Activated gamma-delta T cell (primary cell): ENCODE results near the gene KCNQ5.
"Not testable (repeated sequence)": the region's sequence is repeated elsewhere in the genome, so short reads cannot be mapped to it uniquely, and the experiment has no call there.

ENCODE experiments used
- DNase-seq: peaks from one replicate; lab custom pipeline; 2025; lab: John Stamatoyannopoulos, UW

Gene KCNQ5

GRCh38 chr6:73180076-73180738 lies 558.3 kb downstream of the KCNQ5 start:
- no peak for DNase-seq

- DNase-seq = no peak
Observed at GRCh38 chr6:73180763-73181619, 559.1 kb downstream of the KCNQ5 start.

- no peak for DNase-seq
Observed at GRCh38 chr6:73182021-73182607, 560.2 kb downstream of the KCNQ5 start.

GRCh38 chr6:73193302-73193701 lies 571.4 kb downstream of the KCNQ5 start:
- DNase-seq = not testable (repeated sequence)

- DNase-seq = no peak
Observed at GRCh38 chr6:73194744-73195143, 572.9 kb downstream of the KCNQ5 start.

- no peak for DNase-seq
Observed at GRCh38 chr6:73200247-73200646, 578.4 kb downstream of the KCNQ5 start.

- DNase-seq = no peak
Observed at GRCh38 chr6:73200735-73201134, 578.9 kb downstream of the KCNQ5 start.

- no peak for DNase-seq
Observed at GRCh38 chr6:73203098-73203497, 581.2 kb downstream of the KCNQ5 start.

GRCh38 chr6:73204252-73204651 lies 582.4 kb downstream of the KCNQ5 start:
- DNase-seq = no peak

GRCh38 chr6:73207221-73207837 lies 585.5 kb downstream of the KCNQ5 start:
- no peak for DNase-seq

GRCh38 chr6:73209117-73209516 lies 587.3 kb downstream of the KCNQ5 start:
- DNase-seq = no peak

GRCh38 chr6:73216859-73217258 lies 595.0 kb downstream of the KCNQ5 start:
- DNase-seq = no peak

GRCh38 chr6:73225396-73225795 lies 603.5 kb downstream of the KCNQ5 start, which contains the start of gene KHDC1L:
Gene KHDC1L, minus strand, starts transcription at chr6:73225496. Its CDS starts 88 bp downstream, at chr6:73225408.
- no peak for DNase-seq

- DNase-seq = no peak
Observed at GRCh38 chr6:73227606-73228255, 605.9 kb downstream of the KCNQ5 start.

GRCh38 chr6:73231986-73232391 lies 610.1 kb downstream of the KCNQ5 start:
- no peak for DNase-seq

GRCh38 chr6:73233048-73233447 lies 611.2 kb downstream of the KCNQ5 start:
- no peak for DNase-seq

GRCh38 chr6:73233971-73234370 lies 612.1 kb downstream of the KCNQ5 start:
- DNase-seq = not testable (repeated sequence)

- DNase-seq = no peak
Observed at GRCh38 chr6:73234733-73235132, 612.9 kb downstream of the KCNQ5 start.

GRCh38 chr6:73236144-73236750 lies 614.4 kb downstream of the KCNQ5 start:
- DNase-seq = no peak

GRCh38 chr6:73240730-73241129 lies 618.9 kb downstream of the KCNQ5 start:
- DNase-seq = no peak

GRCh38 chr6:73242001-73242400 lies 620.1 kb downstream of the KCNQ5 start:
- no peak for DNase-seq
